Inferior parietal cortex (tissue), 1 donor: ENCODE results near the gene IBSP.

Experiments used
- DNase-seq: peaks from one replicate; pipeline ENCODE4 v3.0.0-alpha.2; 2016; ENCODE audit errors: extremely low spot score

The IBSP gene

DNA sequence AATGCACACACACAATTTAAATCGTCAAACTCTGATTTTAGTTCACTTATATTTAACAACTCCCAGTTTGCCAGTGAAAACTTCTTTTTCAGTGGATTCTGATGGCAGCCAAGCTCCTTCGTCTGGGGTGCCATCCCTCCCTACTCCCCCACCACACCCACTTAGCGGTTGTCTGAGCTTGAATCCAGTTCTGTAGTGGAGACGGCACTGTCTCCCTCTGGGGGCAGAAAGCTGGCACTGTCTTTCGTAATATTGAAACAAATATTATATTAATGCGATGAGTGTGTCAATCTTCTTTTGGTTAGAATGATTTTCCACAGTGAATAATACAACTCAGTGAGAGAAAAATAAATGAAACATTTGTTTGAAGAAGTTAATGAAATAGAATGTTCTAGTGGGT lies 38.9 kb downstream of the IBSP start:
- no peak for DNase-seq

DNA sequence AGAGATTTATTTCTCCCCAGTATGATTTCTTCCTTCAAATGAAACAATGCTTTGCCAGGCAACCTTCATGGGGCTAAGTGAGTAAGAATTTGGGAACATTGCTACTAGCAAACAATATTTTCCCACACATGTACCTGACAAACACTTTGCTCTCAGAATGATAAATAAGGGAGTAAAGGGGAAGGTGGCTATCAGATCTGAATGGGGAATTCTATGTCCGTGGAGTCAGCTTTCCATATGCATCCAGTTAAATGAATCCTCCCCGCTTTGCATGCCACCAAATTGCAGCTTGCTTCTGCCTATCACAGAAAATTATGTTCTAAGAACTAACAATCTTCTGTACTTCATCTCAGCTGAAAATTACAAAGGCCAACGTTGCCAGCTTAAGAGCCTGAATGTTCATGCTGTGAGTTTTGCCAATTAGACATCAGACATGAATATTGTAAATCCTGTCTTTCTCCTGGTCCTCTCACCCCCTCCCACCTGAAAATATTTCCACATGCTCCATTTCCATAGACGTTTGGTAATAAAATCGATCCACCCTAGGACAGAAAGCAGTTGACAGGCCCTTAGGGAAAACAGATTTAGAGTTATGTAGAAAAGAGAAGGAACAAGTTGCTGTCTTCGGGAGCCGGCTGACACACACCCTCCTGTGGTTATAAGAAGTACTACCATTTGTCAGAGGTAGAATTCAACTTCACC lies 39.7 kb downstream of the IBSP start:
- peak; percentile 67 for DNase-seq

DNA sequence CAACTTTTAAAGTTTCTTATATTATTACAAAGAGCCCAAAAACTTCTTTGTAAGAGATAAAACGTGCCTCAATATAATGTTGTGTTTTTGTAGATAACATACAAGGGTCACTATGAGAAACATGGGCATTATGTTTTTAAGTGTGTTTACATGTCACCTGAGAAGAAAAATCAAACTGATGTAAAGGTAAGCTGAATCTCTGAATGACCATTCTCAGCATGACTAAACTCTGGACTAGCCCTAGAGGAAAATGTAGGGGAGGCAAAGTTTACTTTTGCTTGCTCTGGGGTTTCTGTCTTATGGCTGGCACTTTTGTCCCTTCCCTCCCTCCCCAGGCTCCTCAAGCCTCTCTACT lies 40.2 kb downstream of the IBSP start:
- no peak for DNase-seq

DNA sequence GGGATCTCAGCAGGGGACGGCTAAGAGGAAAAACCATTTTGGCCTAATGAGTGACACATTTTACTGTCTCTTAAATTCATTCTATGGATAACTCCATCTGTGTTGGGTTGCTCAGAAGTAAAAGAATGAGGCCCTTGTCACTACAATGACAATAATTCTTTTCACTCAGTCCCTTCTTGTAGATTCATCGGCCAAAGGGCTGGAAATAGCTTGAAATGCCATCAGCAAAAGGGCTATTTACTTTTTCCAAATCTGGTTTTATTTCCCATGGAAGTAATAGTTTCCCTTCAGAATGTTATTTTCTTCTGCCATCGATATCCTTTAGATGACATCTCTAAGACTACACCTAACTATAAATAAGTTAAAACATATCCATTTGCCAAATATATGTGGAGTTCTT lies 40.8 kb downstream of the IBSP start:
- no peak for DNase-seq

DNA sequence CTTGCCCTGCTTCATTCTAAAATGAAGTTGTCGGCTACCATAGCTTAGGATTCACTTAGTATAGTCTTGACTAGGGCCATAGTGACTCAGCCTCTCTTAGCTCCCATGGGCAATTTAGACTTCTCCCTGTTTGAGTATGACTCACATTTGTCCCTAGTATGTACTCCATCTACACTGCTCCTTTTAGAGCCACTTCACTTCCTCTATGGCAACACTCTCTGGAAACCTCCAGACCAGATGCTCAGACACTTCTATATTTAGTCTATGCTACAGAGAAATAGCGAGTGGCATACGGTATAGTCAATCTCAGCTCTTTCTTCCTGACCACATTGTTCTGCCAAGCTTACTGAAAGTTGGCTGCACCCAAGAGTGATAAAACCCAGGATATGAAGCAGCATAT lies 44.6 kb downstream of the IBSP start:
- peak; percentile 78 for DNase-seq

DNA sequence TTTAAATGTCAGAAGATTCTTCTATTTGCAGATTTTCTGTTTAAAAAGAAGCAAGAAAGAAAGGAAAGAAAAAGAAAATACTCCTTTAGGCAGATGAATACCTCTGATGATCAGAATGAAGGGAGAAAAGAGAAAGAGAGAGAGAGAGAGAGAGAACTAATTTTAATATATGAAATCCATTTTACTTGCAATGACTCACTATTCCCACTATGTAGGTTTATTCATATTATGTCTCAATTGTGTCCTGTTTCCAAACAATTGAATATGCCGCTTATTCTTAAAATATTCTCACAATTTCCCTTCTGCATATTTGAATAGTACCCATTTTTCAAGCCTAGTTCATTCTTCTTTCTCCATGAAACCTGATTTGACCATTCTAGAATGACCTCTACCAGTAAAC lies 45.1 kb downstream of the IBSP start:
- DNase-seq, result no peak

DNA sequence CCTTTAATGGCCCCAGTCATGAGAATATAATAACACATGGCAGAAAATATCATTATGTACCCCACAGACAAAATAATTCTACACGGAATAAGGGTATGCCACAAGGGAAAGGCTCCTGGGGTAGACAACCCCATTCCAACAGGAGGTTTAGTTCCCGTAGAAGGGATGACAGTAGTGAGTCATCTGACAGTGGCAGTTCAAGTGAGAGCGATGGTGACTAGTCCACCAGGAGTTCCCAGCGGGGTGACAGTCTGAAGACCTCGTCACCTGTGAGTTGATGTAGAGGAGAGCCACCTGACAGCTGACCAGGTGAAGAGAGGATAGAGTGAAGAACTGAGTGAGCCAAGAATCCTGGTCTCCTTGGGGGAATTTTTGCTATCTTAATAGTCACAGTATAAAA lies 46.9 kb downstream of the IBSP start:
- no peak for DNase-seq

DNA sequence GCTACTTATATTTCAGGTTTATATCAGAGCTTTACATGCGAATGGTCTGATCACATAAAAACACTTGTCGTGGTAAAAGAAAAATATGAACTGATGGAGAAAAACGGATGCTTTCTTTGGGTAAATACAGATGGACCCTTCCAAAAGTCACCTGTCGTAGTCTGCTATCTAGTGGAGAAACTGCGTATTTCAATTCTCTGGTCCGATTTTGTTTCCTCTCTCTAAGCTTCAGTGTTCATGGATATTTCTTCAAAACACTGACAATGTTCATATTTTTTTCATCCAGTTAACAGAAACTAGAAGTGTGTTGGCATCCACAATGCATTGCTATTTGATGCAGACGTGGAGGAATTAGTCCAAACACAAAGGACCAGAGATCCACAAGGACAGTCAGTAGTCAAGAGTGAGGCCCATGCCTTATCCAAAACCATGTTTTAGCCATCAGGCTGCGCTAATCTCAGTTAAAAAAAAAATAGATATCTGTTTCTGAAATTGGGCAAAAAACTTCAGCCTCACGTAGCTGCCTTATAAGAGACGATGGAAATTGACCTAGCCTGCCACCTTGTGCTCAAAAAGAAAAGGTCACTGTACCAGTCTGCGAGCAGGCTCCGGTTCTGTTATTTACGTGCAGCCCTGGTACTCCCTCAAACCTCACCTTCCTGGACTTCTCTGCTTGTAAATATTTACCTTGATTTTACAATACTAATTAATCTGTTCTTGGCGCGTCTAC lies 49.4 kb downstream of the IBSP start:
- DNase-seq, result peak; percentile 81

DNA sequence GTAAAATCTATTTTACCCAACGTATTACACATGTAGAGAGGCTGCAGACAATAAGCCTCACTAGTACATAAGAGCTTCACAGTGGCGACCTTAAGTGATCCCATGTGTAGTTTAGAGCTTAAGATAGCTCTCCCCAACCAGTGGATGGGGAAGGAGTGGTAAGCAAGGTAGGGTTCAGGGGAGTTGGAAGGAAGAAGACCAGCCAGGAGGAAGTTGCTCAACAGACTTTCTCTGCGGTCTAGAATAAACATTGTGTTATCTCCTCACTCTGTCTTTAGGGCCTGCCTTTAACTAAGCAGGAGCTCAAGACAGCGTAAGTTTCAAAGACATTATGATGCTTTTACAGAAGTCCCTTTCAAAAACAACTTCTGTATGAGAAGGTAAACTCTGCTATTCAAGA lies 50.3 kb downstream of the IBSP start:
- DNase-seq, result peak; percentile 36

DNA sequence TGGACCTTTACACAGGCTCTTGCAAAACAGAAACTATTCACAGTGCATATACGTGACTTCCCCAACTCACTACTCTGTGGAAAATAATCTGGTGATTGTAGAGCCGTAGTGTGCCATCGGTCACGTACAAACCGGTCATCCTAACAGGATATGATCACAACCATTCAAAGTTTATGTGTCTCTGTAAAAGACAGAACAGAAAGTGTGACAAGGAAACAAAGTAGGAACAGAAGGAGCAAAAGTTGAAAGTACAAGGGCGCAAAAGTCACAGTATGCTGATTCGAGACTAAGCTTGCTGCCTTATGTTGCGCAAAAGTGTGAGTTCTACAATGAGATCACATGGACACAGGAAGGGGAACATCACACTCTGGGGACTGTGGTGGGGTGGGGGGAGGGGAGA lies 52.0 kb downstream of the IBSP start:
- no peak for DNase-seq

DNA sequence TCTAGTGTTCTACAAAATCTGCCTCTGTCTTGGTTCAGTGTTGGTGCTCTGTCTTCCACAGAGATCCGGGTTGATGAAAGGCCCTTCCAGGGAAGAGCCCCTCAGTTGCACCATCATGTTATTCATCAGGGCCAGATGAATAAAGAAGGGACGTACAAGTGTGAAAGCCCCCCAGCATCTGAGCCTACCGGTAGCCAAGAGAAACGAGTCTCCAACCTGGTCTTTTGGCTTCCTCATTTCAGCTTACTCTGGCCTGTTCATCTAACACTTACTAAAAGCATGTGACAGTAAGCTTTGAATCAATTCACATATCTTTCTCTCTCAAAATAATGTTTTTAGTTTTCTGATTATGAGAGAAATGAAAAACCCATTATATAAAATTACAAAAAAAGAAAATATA lies 52.6 kb downstream of the IBSP start:
- DNase-seq, result no peak

DNA sequence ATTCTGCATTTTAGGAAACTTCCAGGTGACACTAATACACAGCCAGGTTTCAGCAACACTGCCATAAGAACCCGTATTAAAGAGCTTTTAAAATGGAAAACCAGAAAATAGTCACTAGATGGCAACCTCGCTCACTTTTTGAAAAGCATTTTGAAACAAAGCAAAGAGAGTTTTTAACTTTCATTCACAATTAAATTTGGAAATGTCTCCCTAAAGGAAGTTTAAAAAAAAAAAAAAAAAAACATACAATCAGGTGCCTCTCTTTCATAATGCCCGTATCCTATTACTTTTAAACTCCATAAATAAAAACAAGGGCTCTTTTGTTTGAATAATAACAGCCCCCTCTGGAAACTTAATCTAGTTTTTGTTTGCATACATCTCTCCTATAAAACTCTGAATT lies 53.8 kb downstream of the IBSP start:
- peak; percentile 90 for DNase-seq

DNA sequence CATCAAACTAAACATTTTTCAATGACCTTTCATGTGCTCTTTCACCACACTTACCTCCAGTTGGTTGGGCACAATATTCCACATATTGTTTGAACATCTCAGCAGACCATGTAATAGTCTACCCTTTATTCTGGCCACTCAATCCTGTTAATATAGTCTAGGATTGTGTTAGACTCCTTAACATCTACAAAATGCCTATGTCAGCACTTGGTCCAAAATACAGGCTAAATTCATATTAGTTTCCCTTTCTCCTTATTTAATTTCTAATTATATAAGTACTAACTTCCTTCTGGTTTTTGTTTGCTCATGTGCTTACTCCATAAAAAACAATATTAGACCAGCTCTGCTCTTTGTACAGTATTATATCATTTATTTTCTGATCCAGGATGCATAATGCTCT lies 54.5 kb downstream of the IBSP start:
- DNase-seq, result no peak

DNA sequence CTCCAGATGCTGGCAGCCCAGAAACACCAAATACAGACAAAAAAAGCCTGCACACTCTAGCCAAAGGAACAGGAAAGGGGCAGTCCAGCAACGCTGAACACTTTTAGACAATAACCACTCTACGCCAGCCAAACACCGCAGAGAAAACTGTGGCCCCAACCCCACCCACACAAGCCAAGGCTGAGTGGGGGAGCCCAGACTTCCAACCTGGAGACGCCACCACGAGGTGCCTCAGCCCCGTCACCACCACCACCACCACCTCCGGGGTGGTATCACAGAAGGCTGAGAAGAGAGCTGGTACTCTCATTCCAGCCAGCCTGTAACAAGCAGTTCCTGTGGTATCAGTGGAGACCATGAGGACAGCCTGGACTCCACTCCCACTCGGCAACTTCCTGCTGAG lies 56.2 kb downstream of the IBSP start:
- no peak for DNase-seq

DNA sequence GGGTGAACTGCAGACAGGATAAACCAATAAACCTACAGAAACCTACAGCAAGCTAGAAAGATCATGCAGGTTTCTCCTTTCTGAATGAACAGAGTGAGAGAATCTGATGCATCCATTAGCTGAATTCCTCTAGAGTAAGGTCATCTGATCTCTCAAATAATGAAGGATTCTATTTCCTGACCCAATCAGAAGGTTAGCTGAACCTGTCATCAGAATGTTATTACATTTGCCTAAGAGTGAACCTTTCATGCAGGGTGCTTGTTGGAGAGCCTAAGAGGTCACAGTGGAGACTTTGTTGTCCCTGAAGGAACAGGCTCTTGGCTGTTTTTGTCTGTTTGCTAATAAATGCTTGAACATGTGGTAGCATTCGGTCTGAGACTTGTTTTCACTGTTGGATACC lies 57.5 kb downstream of the IBSP start:
- DNase-seq, result no peak

DNA sequence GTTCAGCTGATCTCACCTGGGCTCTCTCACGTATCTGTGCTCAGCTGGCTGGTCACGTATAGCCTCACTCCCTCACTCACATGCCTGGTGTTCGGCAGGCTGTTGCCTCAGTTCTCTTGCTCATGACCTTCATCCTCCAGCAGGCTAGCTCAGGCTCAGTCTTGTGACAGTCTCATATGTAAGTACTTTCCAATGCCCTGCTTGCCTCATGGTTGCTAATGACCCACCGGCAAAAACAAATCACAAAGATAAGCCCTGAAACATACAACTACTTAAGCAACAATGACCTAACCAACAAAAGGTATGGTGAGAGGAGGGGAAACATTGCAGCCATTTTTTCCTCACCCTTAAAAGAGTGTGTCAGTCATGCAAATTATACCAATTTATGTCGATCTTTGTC lies 58.4 kb downstream of the IBSP start:
- DNase-seq, result no peak
